Left lung (tissue), 10 donors: ENCODE measurements around the gene PRKG1. TPM values are rescaled to one million over a fixed set of nuclear protein-coding genes. Genes with fewer than 3 reads are reported as not detected.

Source experiments
- ATAC-seq: fragments of 200-7000 bp; cut with Tn5 transposase; one replicate; pipeline ENCODE4 v1.9.1; 2020; ENCODE audit warnings: moderate library complexity
- DNase-seq, 4 donors: peaks; one replicate each; pipeline ENCODE4 v3.0.0-alpha.2; 2013 to 2020
- H3K27ac ChIP-seq, 2 donors: fragments of 200-600 bp; sonication (generic) in 1 of 2; one replicate each; pipeline versions ENCODE4 v1.5.0 to v1.8.0; 2020 to 2021
- H3K27me3 ChIP-seq, 2 donors: fragments of 200-600 bp; sonication (generic) in 1 of 2; one replicate each; pipeline versions ENCODE4 v1.5.0 to v1.8.0; 2020 to 2021
- H3K36me3 ChIP-seq, 2 donors: fragments of 200-600 bp; sonication (generic) in 1 of 2; one replicate each; pipeline versions ENCODE4 v1.5.0 to v1.8.0; 2020 to 2021
- H3K4me1 ChIP-seq, 2 donors: fragments of 200-600 bp; one replicate each; pipeline ENCODE4 v1.8.0; 2021
- H3K4me3 ChIP-seq, 2 donors: fragments of 200-600 bp; sonication (generic) in 1 of 2; one replicate each; pipeline versions ENCODE4 v1.5.0 to v1.8.0; 2020 to 2021; ENCODE audit warnings: mild to moderate bottlenecking in 1 of 2
- H3K9me3 ChIP-seq, 2 donors: fragments of 200-600 bp; sonication (generic) in 1 of 2; one replicate each; pipeline versions ENCODE4 v1.5.0 to v1.8.0; 2020 to 2021
- CTCF ChIP-seq, 2 donors: fragments of 200-600 bp; sonication (generic) in 1 of 2; IDR thresholded peaks; one replicate each; pipeline versions ENCODE4 v1.5.0 to v1.8.0; 2021; ENCODE audit warnings: antibody characterized with exemption in 2 of 2
- intact Hi-C, 2 donors: fragments of 100-400 bp; cut with DNase I; formaldehyde crosslinking; loops; one replicate each; pipeline versions ENCODE4 v1.11.2 to v1.14.2; 2022
- polyA plus RNA-seq, 6 donors: library from polyadenylated mRNA; unstranded; fragments of 120-200 nt; gene quantifications; one replicate each; pipeline ENCODE4 v1.2.1, GENCODE V29; 2013; ENCODE audit not compliant: insufficient read length in 6 of 6
- total RNA-seq, 2 donors: library from RNA; stranded (reverse); fragmentation: NEBNext Ultra II Directional; extraction: Animal tissue kit (Norgen Biotek cat#: 25700); gene quantifications; one replicate each; pipeline ENCODE4 v1.2.1, GENCODE V29; 2021
- donor health status: DM: no; HTN: yes; CAD: no.
- donor health status: DM: no; HTN: no; CAD: no.

Gene PRKG1
- total and polyA plus RNA-seq, 8 donors = 15.6 to 29.0 (median 17.8) TPM

- H3K4me3 ChIP-seq = no peak overlapping the region
- ATAC-seq (peak; percentile 65), DNase-seq (no peak)
- no peaks in the 10 kb centered on the region for H3K36me3 ChIP-seq
- intact Hi-C loops = loop anchor here in 1 of 2 donors (10.0 kb wide), 1 partner anchor 1209 kb away; no protein-coding TSS in a partner anchor
- H3K27me3 ChIP-seq = no peaks in the 10 kb centered on the region
- no peak for TF ChIP-seq CTCF (IDR thresholded peaks at IDR 0.05)
- peaks cover 0 to 9% of the 10 kb centered on the region in 2 donors for H3K4me1 ChIP-seq
- no peaks in the 10 kb centered on the region for H3K9me3 ChIP-seq
- no peak overlapping the region for H3K27ac ChIP-seq
Observed at GRCh38 chr10:52213321-52213752, 1139.0 kb downstream of the PRKG1 start.

GRCh38 chr10:52215745-52216361 is 1141.6 kb downstream of the PRKG1 start:
- Histone ChIP-seq H3K27ac (no peak overlapping the region), H3K4me1 (peaks cover 0 to 9% of the 10 kb centered on the region in 2 donors), H3K4me3 (no peak overlapping the region), H3K9me3 (no peaks in the 10 kb centered on the region), H3K27me3 (no peaks in the 10 kb centered on the region), H3K36me3 (no peaks in the 10 kb centered on the region)
- peak; percentile 90 for ATAC-seq
- intact Hi-C loops = loop anchor here in 1 of 2 donors (10.0 kb wide), 1 partner anchor 1211 kb away; no protein-coding TSS in a partner anchor
- peak in 2 of 4 donors; percentile 65 to 82 for DNase-seq
- TF ChIP-seq CTCF (IDR thresholded peaks at IDR 0.05) = peak; percentile 52 to 74

- ATAC-seq = peak; percentile 24
- TF ChIP-seq CTCF (IDR thresholded peaks at IDR 0.05) = no peak
- intact Hi-C loops = loop anchor here in 1 of 2 donors (10.0 kb wide), 1 partner anchor 1212 kb away; no protein-coding TSS in a partner anchor
Observed at GRCh38 chr10:52216852-52217251, 1142.6 kb downstream of the PRKG1 start.

GRCh38 chr10:52217531-52217930 is 1143.2 kb downstream of the PRKG1 start:
- ATAC-seq = no peak
- no peaks in the 10 kb centered on the region for H3K27me3 ChIP-seq
- DNase-seq = no peak
- TF ChIP-seq CTCF (IDR thresholded peaks at IDR 0.05) = no peak
- no peaks in the 10 kb centered on the region for H3K9me3 ChIP-seq
- H3K27ac ChIP-seq = no peak overlapping the region
- peaks cover 0 to 9% of the 10 kb centered on the region in 2 donors for H3K4me1 ChIP-seq
- no peaks in the 10 kb centered on the region for H3K36me3 ChIP-seq
- no peak overlapping the region for H3K4me3 ChIP-seq
- intact Hi-C loops = loop anchor here in 1 of 2 donors (10.0 kb wide), 1 partner anchor 1213 kb away; no protein-coding TSS in a partner anchor

More at GRCh38 chr10:52216852-52217251, 1142.6 kb downstream of the PRKG1 start:
- Histone ChIP-seq H3K9me3 (no peaks in the 10 kb centered on the region), H3K27ac (no peak overlapping the region), H3K4me1 (peaks cover 0 to 9% of the 10 kb centered on the region in 2 donors), H3K4me3 (no peak overlapping the region), H3K36me3 (no peaks in the 10 kb centered on the region), H3K27me3 (no peaks in the 10 kb centered on the region)
- peak in 1 of 4 donors; percentile 61 for DNase-seq

GRCh38 chr10:52220947-52221346 is 1146.7 kb downstream of the PRKG1 start:
- TF ChIP-seq CTCF (IDR thresholded peaks at IDR 0.05) = no peak
- DNase-seq = no peak
- Histone ChIP-seq H3K36me3 (no peaks in the 10 kb centered on the region), H3K4me3 (no peak overlapping the region), H3K27ac (no peak overlapping the region), H3K27me3 (no peaks in the 10 kb centered on the region), H3K4me1 (peaks cover 0 to 4% of the 10 kb centered on the region in 2 donors), H3K9me3 (no peaks in the 10 kb centered on the region)
- intact Hi-C loops = no loop called here
- no peak for ATAC-seq
